Panc1 (cell line): ENCODE data around the gene NOTCH1. TPM values are rescaled to one million over a fixed set of nuclear protein-coding genes. Genes with fewer than 3 reads are reported as not detected.

ENCODE experiments used
- ATAC-seq: fragments of 200-7000 bp; cut with Tn5 transposase; 2 replicates; pipeline ENCODE4 v1.9.1; 2020; ENCODE audit warnings: mild to moderate bottlenecking, moderate library complexity
- BruUV-seq: library from RNA; stranded (reverse); fragments of 400-500 nt; replicated peaks from 2 replicates; lab custom pipeline; 2021; lab: Mats Ljungman, UMichigan
- CTCF ChIA-PET: fragments of 300-600 bp; sonication (Branson Sonifier 250); formaldehyde crosslinking; loops from one replicate; lab custom pipeline; 2022; ENCODE audit warnings: antibody characterized with exemption; lab: Charles Lee
- POLR2A ChIA-PET: fragments of 300-600 bp; sonication (Branson Sonifier 250); formaldehyde crosslinking; loops from one replicate; lab custom pipeline; 2022; ENCODE audit warnings: antibody characterized with exemption; lab: Charles Lee
- DNase-seq: peaks from one replicate; pipeline ENCODE4 v3.0.0-alpha.2; 2010; ENCODE audit warnings: low read depth, low spot score
- H3K27ac ChIP-seq: 2 replicates; pipeline ENCODE4 v1.5.1; 2011; ENCODE audit warnings: mild to moderate bottlenecking, low read length, inconsistent platforms
- H3K27me3 ChIP-seq: fragments of 200-500 bp; sonication (Bioruptor generic); 2 replicates; pipeline ENCODE4 v1.6.0; 2014; ENCODE audit warnings: low read length, inconsistent platforms; ENCODE audit not compliant: control insufficient read depth, insufficient read depth
- H3K36me3 ChIP-seq: fragments of 200-500 bp; sonication (Bioruptor generic); 2 replicates; pipeline ENCODE4 v1.5.1; 2014; ENCODE audit warnings: inconsistent platforms, mild to moderate bottlenecking, low read length, moderate library complexity; ENCODE audit not compliant: control insufficient read depth, insufficient read depth
- H3K4me1 ChIP-seq: 2 replicates; pipeline ENCODE4 v1.5.1; 2011; ENCODE audit warnings: inconsistent platforms, mild to moderate bottlenecking, low read length, moderate library complexity; ENCODE audit not compliant: control insufficient read depth, insufficient read depth
- H3K4me3 ChIP-seq, 2 experiments: 2 replicates each; pipeline ENCODE4 v1.5.1; 2011 to 2012; ENCODE audit warnings: low read depth in 2 of 2, low read length in 2 of 2, mild to moderate bottlenecking in 2 of 2, inconsistent platforms in 1 of 2, moderate library complexity in 1 of 2
- H3K9me3 ChIP-seq: fragments of 200-500 bp; sonication (Bioruptor generic); 2 replicates; pipeline ENCODE4 v1.5.1; 2014; ENCODE audit warnings: low read depth, mild to moderate bottlenecking, inconsistent platforms, low read length, moderate library complexity; ENCODE audit not compliant: control insufficient read depth, insufficient read depth
- POLR2AphosphoS5 ChIP-seq: IDR thresholded peaks from 2 replicates; pipeline ENCODE4 v1.6.1; 2012; ENCODE audit warnings: mild to moderate bottlenecking, low read depth, low read length, moderate library complexity
- SIN3A ChIP-seq: IDR thresholded peaks from 2 replicates; pipeline ENCODE4 v1.6.1; 2012; ENCODE audit warnings: low read depth, mild to moderate bottlenecking, low read length, moderate library complexity, borderline replicate concordance; ENCODE audit not compliant: insufficient read depth
- TCF7L2 ChIP-seq: IDR thresholded peaks from 2 replicates; pipeline ENCODE4 v1.6.1; 2011; ENCODE audit warnings: mild to moderate bottlenecking, low read depth, low read length, inconsistent platforms
- in situ Hi-C: cut with HindIII; loops from 2 replicates; pipeline ENCODE4 v1.10.0; 2016; ENCODE audit warnings: low sequenced_read_pairs, low pct_unique_long_range_greater_than_20kb
- intact Hi-C: fragments of 100-400 bp; cut with micrococcal nuclease; formaldehyde crosslinking; loops from one replicate; pipeline ENCODE4 v1.10.0; 2022; ENCODE audit not compliant: unreplicated experiment
- total RNA-seq: library from RNA; stranded (reverse); gene quantifications from one replicate; pipeline ENCODE4 v1.2.1, GENCODE V29; 2021; ENCODE audit not compliant: unreplicated experiment
- TF ChIP-seq, protein P1 (sequence below): fragments of 450-650 bp; IDR thresholded peaks from 2 replicates; pipeline ENCODE4 v1.5.1; 2017; ENCODE audit warnings: mild to moderate bottlenecking
- TF ChIP-seq, protein P2 (sequence below), 2 experiments: IDR thresholded peaks; 2 replicates each; pipeline ENCODE4 v1.6.1; 2011 to 2012; ENCODE audit warnings: low read depth in 2 of 2, control low read depth in 1 of 2, low read length in 1 of 2, mild to moderate bottlenecking in 1 of 2, moderate library complexity in 1 of 2; ENCODE audit not compliant: insufficient read depth in 1 of 2

NOTCH1 gene
- total RNA-seq, 1 experiment from 2014 or later, result 13.4 TPM

GRCh38 chr9:136474974-136475865 is 70.6 kb downstream of the NOTCH1 start:
- in situ Hi-C loops, result no loop called here
- no peak overlapping the region for H3K4me3 ChIP-seq
- intact Hi-C loops, result no loop called here
- POLR2A ChIA-PET, result interaction anchor here (0.6 kb wide), 1 partner anchor 176 kb away, joined by 3 read pairs; no protein-coding TSS in a partner anchor
- no peak for ATAC-seq
- H3K27ac ChIP-seq, result no peak overlapping the region
- H3K27me3 ChIP-seq, result no peaks in the 10 kb centered on the region
- CTCF ChIA-PET, result no interaction called here
- DNase-seq, result no peak
- peaks cover 7% of the 10 kb centered on the region for H3K36me3 ChIP-seq
- no peaks in the 10 kb centered on the region for H3K4me1 ChIP-seq
- no peaks in the 10 kb centered on the region for H3K9me3 ChIP-seq
- no peak for TF ChIP-seq POLR2AphosphoS5
- TF ChIP-seq, protein P1, sequence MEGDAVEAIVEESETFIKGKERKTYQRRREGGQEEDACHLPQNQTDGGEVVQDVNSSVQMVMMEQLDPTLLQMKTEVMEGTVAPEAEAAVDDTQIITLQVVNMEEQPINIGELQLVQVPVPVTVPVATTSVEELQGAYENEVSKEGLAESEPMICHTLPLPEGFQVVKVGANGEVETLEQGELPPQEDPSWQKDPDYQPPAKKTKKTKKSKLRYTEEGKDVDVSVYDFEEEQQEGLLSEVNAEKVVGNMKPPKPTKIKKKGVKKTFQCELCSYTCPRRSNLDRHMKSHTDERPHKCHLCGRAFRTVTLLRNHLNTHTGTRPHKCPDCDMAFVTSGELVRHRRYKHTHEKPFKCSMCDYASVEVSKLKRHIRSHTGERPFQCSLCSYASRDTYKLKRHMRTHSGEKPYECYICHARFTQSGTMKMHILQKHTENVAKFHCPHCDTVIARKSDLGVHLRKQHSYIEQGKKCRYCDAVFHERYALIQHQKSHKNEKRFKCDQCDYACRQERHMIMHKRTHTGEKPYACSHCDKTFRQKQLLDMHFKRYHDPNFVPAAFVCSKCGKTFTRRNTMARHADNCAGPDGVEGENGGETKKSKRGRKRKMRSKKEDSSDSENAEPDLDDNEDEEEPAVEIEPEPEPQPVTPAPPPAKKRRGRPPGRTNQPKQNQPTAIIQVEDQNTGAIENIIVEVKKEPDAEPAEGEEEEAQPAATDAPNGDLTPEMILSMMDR, result no peak
- no peak for TF ChIP-seq SIN3A
- TF ChIP-seq TCF7L2, result no peak
- TF ChIP-seq, protein P2, sequence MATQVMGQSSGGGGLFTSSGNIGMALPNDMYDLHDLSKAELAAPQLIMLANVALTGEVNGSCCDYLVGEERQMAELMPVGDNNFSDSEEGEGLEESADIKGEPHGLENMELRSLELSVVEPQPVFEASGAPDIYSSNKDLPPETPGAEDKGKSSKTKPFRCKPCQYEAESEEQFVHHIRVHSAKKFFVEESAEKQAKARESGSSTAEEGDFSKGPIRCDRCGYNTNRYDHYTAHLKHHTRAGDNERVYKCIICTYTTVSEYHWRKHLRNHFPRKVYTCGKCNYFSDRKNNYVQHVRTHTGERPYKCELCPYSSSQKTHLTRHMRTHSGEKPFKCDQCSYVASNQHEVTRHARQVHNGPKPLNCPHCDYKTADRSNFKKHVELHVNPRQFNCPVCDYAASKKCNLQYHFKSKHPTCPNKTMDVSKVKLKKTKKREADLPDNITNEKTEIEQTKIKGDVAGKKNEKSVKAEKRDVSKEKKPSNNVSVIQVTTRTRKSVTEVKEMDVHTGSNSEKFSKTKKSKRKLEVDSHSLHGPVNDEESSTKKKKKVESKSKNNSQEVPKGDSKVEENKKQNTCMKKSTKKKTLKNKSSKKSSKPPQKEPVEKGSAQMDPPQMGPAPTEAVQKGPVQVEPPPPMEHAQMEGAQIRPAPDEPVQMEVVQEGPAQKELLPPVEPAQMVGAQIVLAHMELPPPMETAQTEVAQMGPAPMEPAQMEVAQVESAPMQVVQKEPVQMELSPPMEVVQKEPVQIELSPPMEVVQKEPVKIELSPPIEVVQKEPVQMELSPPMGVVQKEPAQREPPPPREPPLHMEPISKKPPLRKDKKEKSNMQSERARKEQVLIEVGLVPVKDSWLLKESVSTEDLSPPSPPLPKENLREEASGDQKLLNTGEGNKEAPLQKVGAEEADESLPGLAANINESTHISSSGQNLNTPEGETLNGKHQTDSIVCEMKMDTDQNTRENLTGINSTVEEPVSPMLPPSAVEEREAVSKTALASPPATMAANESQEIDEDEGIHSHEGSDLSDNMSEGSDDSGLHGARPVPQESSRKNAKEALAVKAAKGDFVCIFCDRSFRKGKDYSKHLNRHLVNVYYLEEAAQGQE (IDR thresholded peaks at IDR 0.05; ENCODE audit: insufficient read depth in 1 of 2, low read depth in 2 of 2, low read length in 1 of 2), result no peak
- BruUV-seq, result no TSS peak

- ATAC-seq (no peak), DNase-seq (no peak)
- H3K36me3 ChIP-seq, result peaks cover 7% of the 10 kb centered on the region
- in situ Hi-C loops (no loop called here), intact Hi-C loops (no loop called here)
- H3K4me3 ChIP-seq, result no peak overlapping the region
- no peak overlapping the region for H3K27ac ChIP-seq
- TF ChIP-seq POLR2AphosphoS5, result no peak
- ChIA-PET CTCF (no interaction called here), POLR2A (no interaction called here)
- no TSS peak for BruUV-seq
- no peaks in the 10 kb centered on the region for H3K4me1 ChIP-seq
- no peaks in the 10 kb centered on the region for H3K27me3 ChIP-seq
- no peaks in the 10 kb centered on the region for H3K9me3 ChIP-seq
Measured at GRCh38 chr9:136474021-136474640, 71.7 kb downstream of the NOTCH1 start.

- TF ChIP-seq, protein P2 (IDR thresholded peaks at IDR 0.05; ENCODE audit: insufficient read depth in 1 of 2, low read depth in 2 of 2, low read length in 1 of 2), result no peak
- TF ChIP-seq POLR2AphosphoS5, result no peak
- TF ChIP-seq TCF7L2, result no peak
- no peak for TF ChIP-seq SIN3A
- TF ChIP-seq, protein P1, result no peak
- DNase-seq (no peak), ATAC-seq (no peak)
- in situ Hi-C loops (no loop called here), intact Hi-C loops (no loop called here)
- Histone ChIP-seq H3K36me3 (peaks cover 9% of the 10 kb centered on the region), H3K4me1 (no peaks in the 10 kb centered on the region), H3K4me3 (no peak overlapping the region), H3K27ac (no peak overlapping the region), H3K9me3 (no peaks in the 10 kb centered on the region), H3K27me3 (no peaks in the 10 kb centered on the region)
- POLR2A ChIA-PET, result no interaction called here
- CTCF ChIA-PET, result no interaction called here
- no TSS peak for BruUV-seq
Measured at GRCh38 chr9:136473354-136473721, 72.5 kb downstream of the NOTCH1 start.
